ENCODE results near the gene VRK1. TPM values are rescaled to one million over a fixed set of nuclear protein-coding genes. Genes with fewer than 3 reads are reported as not detected.

VRK1 gene
- total RNA-seq, 6 donors from 2014 or later = 6.7 to 19.9 (median 9.9) TPM

GRCh38 chr14:96752125-96752524 lies 45.1 kb upstream of the VRK1 start:
- Histone ChIP-seq H3K27ac (no peak overlapping the region), H3K4me1 (no peaks in the 10 kb centered on the region), H3K9me3 (no peaks in the 10 kb centered on the region), H3K36me3 (no peaks in the 10 kb centered on the region), H3K4me3 (no peak overlapping the region), H3K27me3 (no peaks in the 10 kb centered on the region)
- 77 to 87% methylated on average over 5 of the region's 5 CpGs for WGBS, 2 donors
- TF ChIP-seq EP300 (IDR thresholded peaks at IDR 0.05) = no peak
- TF ChIP-seq, protein P1, sequence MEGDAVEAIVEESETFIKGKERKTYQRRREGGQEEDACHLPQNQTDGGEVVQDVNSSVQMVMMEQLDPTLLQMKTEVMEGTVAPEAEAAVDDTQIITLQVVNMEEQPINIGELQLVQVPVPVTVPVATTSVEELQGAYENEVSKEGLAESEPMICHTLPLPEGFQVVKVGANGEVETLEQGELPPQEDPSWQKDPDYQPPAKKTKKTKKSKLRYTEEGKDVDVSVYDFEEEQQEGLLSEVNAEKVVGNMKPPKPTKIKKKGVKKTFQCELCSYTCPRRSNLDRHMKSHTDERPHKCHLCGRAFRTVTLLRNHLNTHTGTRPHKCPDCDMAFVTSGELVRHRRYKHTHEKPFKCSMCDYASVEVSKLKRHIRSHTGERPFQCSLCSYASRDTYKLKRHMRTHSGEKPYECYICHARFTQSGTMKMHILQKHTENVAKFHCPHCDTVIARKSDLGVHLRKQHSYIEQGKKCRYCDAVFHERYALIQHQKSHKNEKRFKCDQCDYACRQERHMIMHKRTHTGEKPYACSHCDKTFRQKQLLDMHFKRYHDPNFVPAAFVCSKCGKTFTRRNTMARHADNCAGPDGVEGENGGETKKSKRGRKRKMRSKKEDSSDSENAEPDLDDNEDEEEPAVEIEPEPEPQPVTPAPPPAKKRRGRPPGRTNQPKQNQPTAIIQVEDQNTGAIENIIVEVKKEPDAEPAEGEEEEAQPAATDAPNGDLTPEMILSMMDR (IDR thresholded peaks at IDR 0.05) = no peak
- TF ChIP-seq POLR2A (IDR thresholded peaks at IDR 0.05) = no peak
- no peak for TF ChIP-seq POLR2AphosphoS5 (IDR thresholded peaks at IDR 0.05)
- ATAC-seq (ENCODE audit: low FRiP score in 2 of 2) (no peak), DNase-seq (no peak)

DNA sequence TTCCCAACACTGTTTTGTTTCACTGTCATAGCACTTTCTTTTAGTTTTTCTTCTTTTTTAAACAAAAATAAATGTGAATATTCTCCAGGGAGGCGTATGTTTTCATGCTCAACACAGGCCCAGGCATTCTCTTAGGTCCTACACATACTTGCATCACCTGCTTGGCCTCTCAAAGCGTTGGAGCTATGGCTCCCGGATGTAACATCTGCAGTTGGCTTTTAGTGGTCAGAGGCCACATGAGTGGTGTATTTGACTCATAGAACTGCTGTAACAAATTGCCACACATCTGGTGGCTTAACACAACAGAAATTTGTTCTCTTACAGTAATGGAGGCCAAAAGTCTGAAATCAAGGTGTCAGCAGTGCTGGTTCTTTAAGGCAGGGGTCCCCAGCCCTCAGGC lies 44.6 kb upstream of the VRK1 start:
- no peaks in the 10 kb centered on the region for H3K36me3 ChIP-seq
- no peak overlapping the region for H3K27ac ChIP-seq
- ATAC-seq (ENCODE audit: low FRiP score in 2 of 2) (no peak), DNase-seq (no peak)
- no peak for TF ChIP-seq EP300 (IDR thresholded peaks at IDR 0.05)
- TF ChIP-seq POLR2A (IDR thresholded peaks at IDR 0.05) = no peak
- TF ChIP-seq, protein P1 (IDR thresholded peaks at IDR 0.05) = no peak
- no peak for TF ChIP-seq POLR2AphosphoS5 (IDR thresholded peaks at IDR 0.05)
- WGBS, 2 donors = 65 to 76% methylated on average over 3 of the region's 3 CpGs
- no peak overlapping the region for H3K4me3 ChIP-seq
- H3K4me1 ChIP-seq = no peaks in the 10 kb centered on the region
- no peaks in the 10 kb centered on the region for H3K9me3 ChIP-seq
- H3K27me3 ChIP-seq = no peaks in the 10 kb centered on the region

GRCh38 chr14:96754162-96754844 lies 42.9 kb upstream of the VRK1 start:
- DNase-seq = no peak
- 82 to 91% methylated on average over 5 to 8 of the region's 8 CpGs for WGBS, 2 donors
- no peak overlapping the region for H3K4me3 ChIP-seq
- no peaks in the 10 kb centered on the region for H3K4me1 ChIP-seq
- H3K27ac ChIP-seq = no peak overlapping the region
- H3K9me3 ChIP-seq = no peaks in the 10 kb centered on the region
- H3K27me3 ChIP-seq = no peaks in the 10 kb centered on the region
- TF ChIP-seq POLR2AphosphoS5 (IDR thresholded peaks at IDR 0.05) (no peak), EP300 (IDR thresholded peaks at IDR 0.05) (no peak), POLR2A (IDR thresholded peaks at IDR 0.05) (no peak)
- H3K36me3 ChIP-seq = no peaks in the 10 kb centered on the region
- peak in 1 of 2 donors; percentile 31 for ATAC-seq (ENCODE audit: low FRiP score in 2 of 2)

DNA sequence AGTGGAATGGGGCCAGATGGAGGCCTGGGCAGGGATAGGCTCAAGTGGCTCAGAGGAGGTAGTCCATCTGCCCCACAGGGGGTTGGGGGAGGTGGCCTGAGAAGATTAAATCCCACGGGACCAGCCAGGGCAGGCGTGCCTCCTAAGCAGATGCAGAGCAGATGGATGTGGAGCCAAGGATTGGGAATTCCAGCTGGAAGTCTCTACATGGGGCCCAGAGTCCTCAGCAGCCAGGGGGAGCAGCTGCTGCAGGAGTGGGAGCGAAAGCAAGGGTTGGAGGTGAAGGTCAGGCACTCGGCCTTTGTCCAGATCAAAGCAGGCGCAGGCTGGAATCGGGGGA lies 42.4 kb upstream of the VRK1 start:
- Histone ChIP-seq H3K4me3 (no peak overlapping the region), H3K27me3 (no peaks in the 10 kb centered on the region), H3K4me1 (no peaks in the 10 kb centered on the region), H3K27ac (no peak overlapping the region), H3K9me3 (no peaks in the 10 kb centered on the region), H3K36me3 (no peaks in the 10 kb centered on the region)
- no peak for ATAC-seq (ENCODE audit: low FRiP score in 2 of 2)
- DNase-seq = no peak
- WGBS, 2 donors = 57 to 69% methylated on average over 6 of the region's 6 CpGs
- TF ChIP-seq, protein P1 (IDR thresholded peaks at IDR 0.05) = no peak
- TF ChIP-seq POLR2A (IDR thresholded peaks at IDR 0.05) = no peak
- no peak for TF ChIP-seq POLR2AphosphoS5 (IDR thresholded peaks at IDR 0.05)
- TF ChIP-seq EP300 (IDR thresholded peaks at IDR 0.05) = no peak

DNA sequence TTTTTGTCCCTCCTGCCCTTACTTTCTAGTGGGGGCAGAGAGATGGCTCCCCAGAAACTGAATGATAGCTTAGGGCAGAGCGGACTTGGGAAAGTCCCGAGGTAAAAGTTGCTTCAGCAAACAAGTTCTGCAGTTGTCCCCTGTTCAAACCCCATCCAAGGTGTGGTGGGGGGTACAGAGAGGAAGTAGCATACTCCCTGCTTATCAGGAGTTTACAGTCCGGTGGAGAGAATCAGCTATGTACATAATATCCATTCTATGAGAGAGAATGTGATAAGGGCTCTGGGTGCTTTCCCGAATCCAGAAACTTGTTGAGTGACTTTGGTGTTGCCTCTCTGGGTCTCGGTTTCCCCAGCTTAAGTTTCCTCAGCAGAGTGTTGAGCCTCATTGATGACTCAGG lies 40.4 kb upstream of the VRK1 start:
- no peak for TF ChIP-seq EP300 (IDR thresholded peaks at IDR 0.05)
- no peak for TF ChIP-seq POLR2A (IDR thresholded peaks at IDR 0.05)
- TF ChIP-seq POLR2AphosphoS5 (IDR thresholded peaks at IDR 0.05) = no peak
- TF ChIP-seq, protein P1 (IDR thresholded peaks at IDR 0.05) = no peak
- ATAC-seq (ENCODE audit: low FRiP score in 2 of 2) (no peak), DNase-seq (no peak)
- Histone ChIP-seq H3K27ac (no peak overlapping the region), H3K9me3 (no peaks in the 10 kb centered on the region), H3K4me1 (no peaks in the 10 kb centered on the region), H3K36me3 (no peaks in the 10 kb centered on the region), H3K4me3 (no peak overlapping the region), H3K27me3 (no peaks in the 10 kb centered on the region)
- WGBS, 2 donors = 48 to 51% methylated on average over 5 of the region's 5 CpGs

Measured in upper lobe of left lung (tissue), 6 donors.